Choroid plexus epithelial cell (primary cell): ENCODE results near the gene LRRC8E.
A peak's percentile ranks its signal among the peaks of the same experiment; 100 is the strongest.
"Not testable (repeated sequence)": the region's sequence is repeated elsewhere in the genome, so short reads cannot be mapped to it uniquely, and the experiment has no call there.

ENCODE experiments used
- DNase-seq: peaks from one replicate; pipeline ENCODE4 v3.0.0-alpha.2; 2010; ENCODE audit warnings: low read depth
- H3K4me3 ChIP-seq: 2 replicates; pipeline ENCODE4 v1.5.1; 2011; ENCODE audit warnings: low read depth, mild to moderate bottlenecking, control low read depth, low read length, moderate library complexity
- TF ChIP-seq, protein P1 (sequence below): conservative IDR thresholded peaks from 2 replicates; pipeline ENCODE4 v1.5.1; 2011; ENCODE audit warnings: low read depth, mild to moderate bottlenecking, control low read depth, inconsistent platforms, low read length, moderate library complexity

Gene LRRC8E

DNA sequence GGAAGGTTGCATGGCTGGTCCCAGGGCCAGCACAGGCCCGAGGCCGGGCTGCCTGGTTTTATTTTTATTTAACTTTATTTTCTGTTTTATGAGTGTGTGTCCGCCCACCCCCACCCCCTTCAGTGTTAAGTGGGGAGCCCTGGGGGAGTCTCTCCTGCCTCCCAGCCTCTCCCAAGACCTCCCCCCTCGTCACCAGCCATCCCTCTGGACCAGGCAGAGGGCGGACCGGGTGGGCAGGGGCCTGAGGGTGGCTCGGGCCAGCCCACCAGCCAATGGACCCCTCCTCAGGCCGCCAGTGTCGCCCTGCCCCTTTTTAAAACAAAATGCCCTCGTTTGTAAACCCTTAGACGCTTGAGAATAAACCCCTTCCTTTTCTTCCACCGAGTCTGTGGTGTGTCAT, 25.8 kb downstream of the LRRC8E start:
- no peak overlapping the region for H3K4me3 ChIP-seq
- DNase-seq = no peak
- TF ChIP-seq, protein P1, sequence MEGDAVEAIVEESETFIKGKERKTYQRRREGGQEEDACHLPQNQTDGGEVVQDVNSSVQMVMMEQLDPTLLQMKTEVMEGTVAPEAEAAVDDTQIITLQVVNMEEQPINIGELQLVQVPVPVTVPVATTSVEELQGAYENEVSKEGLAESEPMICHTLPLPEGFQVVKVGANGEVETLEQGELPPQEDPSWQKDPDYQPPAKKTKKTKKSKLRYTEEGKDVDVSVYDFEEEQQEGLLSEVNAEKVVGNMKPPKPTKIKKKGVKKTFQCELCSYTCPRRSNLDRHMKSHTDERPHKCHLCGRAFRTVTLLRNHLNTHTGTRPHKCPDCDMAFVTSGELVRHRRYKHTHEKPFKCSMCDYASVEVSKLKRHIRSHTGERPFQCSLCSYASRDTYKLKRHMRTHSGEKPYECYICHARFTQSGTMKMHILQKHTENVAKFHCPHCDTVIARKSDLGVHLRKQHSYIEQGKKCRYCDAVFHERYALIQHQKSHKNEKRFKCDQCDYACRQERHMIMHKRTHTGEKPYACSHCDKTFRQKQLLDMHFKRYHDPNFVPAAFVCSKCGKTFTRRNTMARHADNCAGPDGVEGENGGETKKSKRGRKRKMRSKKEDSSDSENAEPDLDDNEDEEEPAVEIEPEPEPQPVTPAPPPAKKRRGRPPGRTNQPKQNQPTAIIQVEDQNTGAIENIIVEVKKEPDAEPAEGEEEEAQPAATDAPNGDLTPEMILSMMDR = no peak

DNA sequence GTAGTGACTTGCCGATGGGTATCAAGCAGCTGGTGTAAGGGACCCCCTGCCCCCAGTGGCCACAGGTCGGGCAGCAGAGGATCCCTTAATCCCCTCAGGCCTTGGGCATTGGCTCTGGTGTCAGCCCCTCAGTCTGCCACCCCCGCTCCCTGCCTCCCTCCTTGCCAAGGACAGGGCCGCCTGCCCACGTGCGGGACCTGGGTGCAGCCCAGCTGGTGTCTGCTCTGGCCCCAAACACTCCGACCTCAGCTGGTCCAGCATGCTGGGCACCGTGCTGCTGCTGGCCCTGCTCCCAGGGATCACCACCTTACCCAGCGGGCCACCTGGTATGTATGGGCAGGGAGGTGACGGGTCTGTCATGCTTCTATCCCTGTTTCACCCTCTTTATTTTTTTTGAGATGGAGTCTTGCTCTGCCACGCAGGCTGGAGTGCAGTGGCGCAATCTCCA, 26.3 kb downstream of the LRRC8E start, which contains the start of gene TGFBR3L:
Gene TGFBR3L, plus strand, starts transcription at position 233 of the 448 bp plus-strand sequence.
- H3K4me3 ChIP-seq = no peak within 1 kb of the TSS
- DNase-seq = no peak
- TF ChIP-seq, protein P1 = no peak

DNA sequence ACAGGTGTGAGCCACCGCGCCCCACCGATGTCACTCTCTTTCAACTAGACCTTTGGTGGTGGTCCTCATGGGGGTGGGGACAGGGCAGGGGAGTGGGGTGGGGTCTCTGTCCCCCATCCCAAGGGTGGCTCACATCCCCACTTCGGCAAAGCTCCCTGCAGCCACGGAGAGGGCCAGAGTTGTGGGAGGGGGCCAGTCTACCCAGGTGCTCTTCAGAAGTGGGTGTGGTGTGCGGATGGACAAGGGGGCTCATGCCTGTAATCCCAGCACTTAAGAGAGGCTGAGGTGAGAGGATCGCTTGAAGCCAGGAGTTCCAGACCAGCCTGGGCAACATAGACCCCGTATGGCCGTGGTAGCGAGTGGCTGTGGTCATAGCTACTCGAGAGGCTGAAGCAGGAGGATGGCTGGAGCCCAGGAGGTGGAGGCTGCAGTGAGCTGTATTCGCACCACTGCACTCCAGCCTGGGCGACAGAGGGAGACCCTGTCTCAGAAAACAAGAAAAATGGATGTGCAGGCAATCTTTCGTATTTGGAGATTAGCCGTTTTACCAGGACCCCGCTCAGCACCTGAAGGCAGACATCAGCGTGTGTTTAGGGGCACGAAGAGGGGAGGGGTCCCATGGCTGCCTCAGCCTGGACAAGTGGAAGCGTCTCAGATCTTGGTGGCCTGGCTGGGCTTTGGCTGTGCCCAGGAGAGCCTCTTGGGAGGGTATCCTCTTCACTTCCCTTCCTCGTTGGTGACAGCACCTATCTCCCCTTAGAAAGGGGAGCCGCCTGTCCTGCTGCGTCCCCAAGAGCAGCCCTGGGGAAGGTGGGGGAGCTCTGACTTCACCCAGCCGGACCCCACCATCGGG, 27.2 kb downstream of the LRRC8E start:
- DNase-seq = no peak
- H3K4me3 ChIP-seq = no peak overlapping the region
- TF ChIP-seq, protein P1 = no peak

DNA sequence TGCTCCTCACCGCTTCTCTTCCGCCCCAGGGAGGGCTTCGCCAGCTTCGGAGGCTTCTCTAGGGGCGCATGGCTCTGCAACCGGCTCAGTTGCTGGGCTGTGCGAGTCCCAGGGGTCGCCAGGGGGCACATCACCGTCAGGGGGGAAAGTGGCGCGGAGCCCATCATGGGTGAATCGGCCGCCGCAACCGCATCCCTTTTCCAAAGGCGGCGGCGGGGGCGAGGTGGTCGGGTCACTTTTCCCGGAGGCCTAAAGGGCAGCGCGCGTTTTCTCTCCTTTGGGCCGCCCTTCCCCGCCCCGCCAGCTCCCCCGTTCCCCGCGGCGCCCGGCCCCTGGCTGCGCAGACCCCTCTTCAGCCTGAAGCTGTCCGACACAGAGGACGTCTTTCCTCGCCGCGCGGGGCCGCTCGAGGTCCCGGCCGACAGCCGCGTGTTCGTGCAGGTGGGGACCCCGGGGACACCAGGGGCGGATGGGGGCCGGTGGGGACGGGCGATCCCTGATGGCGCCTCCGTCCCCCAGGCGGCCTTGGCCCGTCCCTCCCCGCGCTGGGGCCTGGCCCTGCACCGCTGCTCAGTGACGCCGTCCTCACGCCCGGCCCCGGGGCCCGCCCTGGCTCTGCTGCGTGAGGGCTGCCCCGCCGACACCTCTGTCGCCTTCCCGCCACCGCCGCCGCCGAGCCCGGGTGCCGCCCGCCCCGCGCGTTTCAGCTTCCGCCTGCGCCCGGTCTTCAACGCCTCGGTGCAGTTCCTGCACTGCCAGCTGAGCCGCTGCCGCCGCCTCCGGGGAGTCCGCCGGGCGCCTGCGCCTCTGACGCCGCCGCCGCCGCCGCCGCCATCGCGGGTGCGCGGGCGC, 28.0 kb downstream of the LRRC8E start:
- DNase-seq = no peak
- peak overlapping the region; percentile 17 for H3K4me3 ChIP-seq
- TF ChIP-seq, protein P1 = no peak

DNA sequence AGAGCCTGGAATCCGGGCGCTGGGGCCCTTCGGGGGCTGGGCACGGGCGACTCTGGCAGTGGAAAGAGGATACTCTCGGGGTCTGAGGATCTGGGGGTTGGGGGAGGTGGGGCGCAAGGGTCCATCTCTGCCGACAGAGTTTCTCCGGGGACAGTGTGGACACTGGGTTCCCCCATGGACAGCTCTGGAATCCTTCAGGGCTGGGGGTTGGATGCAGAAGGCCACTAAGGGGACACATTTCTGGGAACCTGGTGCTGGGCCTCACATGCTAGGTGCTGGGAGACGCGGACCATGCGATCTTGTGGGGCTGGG, 28.6 kb downstream of the LRRC8E start:
- TF ChIP-seq, protein P1 = no peak
- DNase-seq = no peak
- H3K4me3 ChIP-seq = no peak overlapping the region

DNA sequence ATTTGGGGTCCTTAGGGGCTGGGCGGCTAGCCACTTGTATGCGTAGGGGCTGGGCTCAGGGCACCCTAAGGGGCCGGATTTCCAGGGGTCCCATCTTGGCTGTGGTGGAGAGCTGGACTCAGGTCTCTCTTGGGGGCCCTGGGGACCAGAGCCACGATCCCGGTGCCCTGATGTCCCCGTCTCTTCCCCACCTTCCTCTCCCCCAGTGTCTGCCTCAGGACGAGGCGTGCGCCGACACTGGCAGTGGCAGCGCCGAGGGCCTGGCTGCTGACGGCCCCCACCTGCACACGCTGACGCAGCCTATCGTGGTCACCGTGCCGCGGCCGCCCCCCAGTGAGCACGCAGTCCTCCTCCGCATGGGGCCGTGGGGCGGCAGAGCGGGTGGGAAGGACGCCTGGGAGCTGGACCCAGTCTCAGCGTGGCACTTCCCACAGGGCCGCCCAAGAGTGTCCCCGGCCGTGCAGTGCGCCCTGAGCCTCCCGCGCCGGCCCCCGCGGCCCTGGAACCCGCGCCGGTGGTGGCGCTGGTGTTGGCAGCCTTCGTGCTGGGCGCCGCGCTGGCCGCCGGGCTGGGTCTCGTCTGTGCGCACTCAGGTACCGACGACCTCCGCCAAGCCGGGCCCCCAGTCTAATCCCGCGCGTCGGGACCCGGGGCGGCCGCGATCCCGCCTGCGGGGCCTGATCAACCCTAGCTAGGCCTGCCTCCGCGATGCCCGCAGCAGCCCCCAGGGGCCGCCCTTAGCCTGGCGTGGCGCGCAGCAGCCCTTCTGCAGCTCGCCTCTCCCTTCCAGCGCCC, 29.2 kb downstream of the LRRC8E start:
- TF ChIP-seq, protein P1 = peak; percentile 58
- H3K4me3 ChIP-seq = peak overlapping the region; percentile 34
- peak; percentile 62 for DNase-seq

DNA sequence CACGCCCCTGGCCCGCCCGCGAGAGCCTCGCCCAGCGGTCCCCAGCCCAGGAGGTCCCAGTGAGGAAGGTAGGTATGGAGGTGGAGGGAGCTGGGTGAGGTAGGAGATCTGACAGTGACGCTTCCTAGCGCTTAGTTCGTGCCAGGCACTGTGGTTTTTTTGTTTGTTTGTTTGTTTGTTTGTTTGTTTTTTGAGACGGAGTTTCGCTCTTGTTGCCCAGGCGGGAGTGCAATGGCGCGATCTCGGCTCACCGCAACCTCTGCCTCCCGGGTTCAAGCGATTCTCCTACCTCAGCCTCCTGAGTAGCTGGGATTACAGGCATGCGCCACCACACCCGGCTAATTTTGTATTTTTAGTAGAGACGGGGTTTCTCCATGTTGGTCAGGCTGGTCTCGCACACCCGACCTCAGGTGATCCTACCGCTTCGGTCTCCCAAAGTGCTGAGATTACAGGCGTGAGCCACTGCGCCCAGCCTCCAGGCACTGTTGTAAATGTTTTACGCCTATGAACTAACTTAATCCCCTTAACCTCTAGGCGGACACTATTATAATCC, 29.8 kb downstream of the LRRC8E start:
- H3K4me3 ChIP-seq = peak overlapping the region; percentile 34
- not testable (repeated sequence) for DNase-seq
